MM.1S (cell line): Measurements from ENCODE around the gene IFNK.

ENCODE experiments used
- DNase-seq: peaks from one replicate; pipeline ENCODE4 v3.0.0-alpha.2; 2015
- H2AFZ ChIP-seq: fragments of 300-600 bp; sonication (generic); 2 replicates; pipeline ENCODE4 v1.6.0; 2016; ENCODE audit warnings: antibody characterized with exemption, low read length
- H3F3A ChIP-seq: fragments of 300-600 bp; sonication (generic); 2 replicates; pipeline ENCODE4 v1.6.1; 2016; ENCODE audit warnings: mild to moderate bottlenecking, antibody characterized with exemption, low read length, moderate library complexity, mixed read lengths; ENCODE audit not compliant: insufficient read depth
- H3K27ac ChIP-seq: fragments of 300-600 bp; sonication (generic); 2 replicates; pipeline ENCODE4 v1.5.1; 2016; ENCODE audit warnings: mild to moderate bottlenecking, low read length
- H3K27me3 ChIP-seq: fragments of 300-600 bp; sonication (generic); replicated peaks from 2 replicates; pipeline ENCODE4 v1.6.0; 2016; ENCODE audit warnings: low read length; ENCODE audit not compliant: insufficient read depth
- H3K36me3 ChIP-seq: fragments of 300-600 bp; sonication (generic); replicated peaks from 2 replicates; pipeline ENCODE4 v1.6.1; 2016; ENCODE audit warnings: mild to moderate bottlenecking, low read length, mixed read lengths; ENCODE audit not compliant: insufficient read depth
- H3K4me1 ChIP-seq: fragments of 300-600 bp; sonication (generic); 2 replicates; pipeline ENCODE4 v1.6.1; 2016; ENCODE audit warnings: low read length, mixed read lengths
- H3K4me2 ChIP-seq: fragments of 300-600 bp; sonication (generic); 2 replicates; pipeline ENCODE4 v1.6.0; 2016; ENCODE audit warnings: low read depth, low read length
- H3K4me3 ChIP-seq: fragments of 300-600 bp; sonication (generic); 2 replicates; pipeline ENCODE4 v1.5.1; 2016; ENCODE audit warnings: low read length, mixed read lengths
- H3K79me2 ChIP-seq: fragments of 300-600 bp; sonication (generic); 2 replicates; pipeline ENCODE4 v1.6.1; 2016; ENCODE audit warnings: mixed run types, low read length, mixed read lengths
- H3K9ac ChIP-seq: fragments of 300-600 bp; sonication (generic); 2 replicates; pipeline ENCODE4 v1.6.1; 2016; ENCODE audit warnings: low read length, mixed read lengths
- H3K9me2 ChIP-seq: fragments of 300-600 bp; sonication (generic); replicated peaks from 2 replicates; pipeline ENCODE4 v1.6.1; 2016; ENCODE audit warnings: mild to moderate bottlenecking, low read length, mixed read lengths; ENCODE audit not compliant: insufficient read depth
- H3K9me3 ChIP-seq: fragments of 300-600 bp; sonication (generic); replicated peaks from 2 replicates; pipeline ENCODE4 v1.6.1; 2016; ENCODE audit warnings: mild to moderate bottlenecking, low read length, mixed read lengths; ENCODE audit not compliant: insufficient read depth
- H4K20me1 ChIP-seq: fragments of 300-600 bp; sonication (generic); 2 replicates; pipeline ENCODE4 v1.6.1; 2016; ENCODE audit warnings: mild to moderate bottlenecking, low read length, moderate library complexity, mixed read lengths; ENCODE audit not compliant: insufficient read depth
- EZH2 ChIP-seq: fragments of 300-600 bp; sonication (generic); optimal IDR thresholded peaks from 2 replicates; pipeline ENCODE3; 2017; ENCODE audit warnings: low read depth, mild to moderate bottlenecking, antibody characterized with exemption, low read length, mixed read lengths
- EZH2phosphoT487 ChIP-seq: fragments of 300-600 bp; sonication (generic); IDR thresholded peaks from 2 replicates; pipeline ENCODE4 v1.6.1; 2018; ENCODE audit warnings: antibody characterized with exemption, low read length
- TF ChIP-seq, protein P1 (sequence below): fragments of 300-600 bp; sonication (generic); IDR thresholded peaks from 2 replicates; pipeline ENCODE4 v1.5.1; 2016; ENCODE audit warnings: antibody characterized with exemption, low read length, mixed read lengths

Gene IFNK

GRCh38 chr9:27514551-27514950 is 9.5 kb upstream of the IFNK start:
- Histone ChIP-seq H3K27me3 (no peaks in the 10 kb centered on the region), H4K20me1 (no peaks in the 10 kb centered on the region), H3K4me2 (no peak overlapping the region), H3F3A (no peaks in the 10 kb centered on the region), H3K9ac (no peak overlapping the region), H3K4me1 (no peaks in the 10 kb centered on the region), H3K4me3 (no peak overlapping the region), H3K9me3 (no peaks in the 10 kb centered on the region), H3K79me2 (no peaks in the 10 kb centered on the region), H3K27ac (no peak overlapping the region), H3K9me2 (no peaks in the 10 kb centered on the region), H3K36me3 (no peaks in the 10 kb centered on the region), H2AFZ (no peak overlapping the region)
- TF ChIP-seq, protein P1, sequence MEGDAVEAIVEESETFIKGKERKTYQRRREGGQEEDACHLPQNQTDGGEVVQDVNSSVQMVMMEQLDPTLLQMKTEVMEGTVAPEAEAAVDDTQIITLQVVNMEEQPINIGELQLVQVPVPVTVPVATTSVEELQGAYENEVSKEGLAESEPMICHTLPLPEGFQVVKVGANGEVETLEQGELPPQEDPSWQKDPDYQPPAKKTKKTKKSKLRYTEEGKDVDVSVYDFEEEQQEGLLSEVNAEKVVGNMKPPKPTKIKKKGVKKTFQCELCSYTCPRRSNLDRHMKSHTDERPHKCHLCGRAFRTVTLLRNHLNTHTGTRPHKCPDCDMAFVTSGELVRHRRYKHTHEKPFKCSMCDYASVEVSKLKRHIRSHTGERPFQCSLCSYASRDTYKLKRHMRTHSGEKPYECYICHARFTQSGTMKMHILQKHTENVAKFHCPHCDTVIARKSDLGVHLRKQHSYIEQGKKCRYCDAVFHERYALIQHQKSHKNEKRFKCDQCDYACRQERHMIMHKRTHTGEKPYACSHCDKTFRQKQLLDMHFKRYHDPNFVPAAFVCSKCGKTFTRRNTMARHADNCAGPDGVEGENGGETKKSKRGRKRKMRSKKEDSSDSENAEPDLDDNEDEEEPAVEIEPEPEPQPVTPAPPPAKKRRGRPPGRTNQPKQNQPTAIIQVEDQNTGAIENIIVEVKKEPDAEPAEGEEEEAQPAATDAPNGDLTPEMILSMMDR = no peak
- TF ChIP-seq EZH2phosphoT487 (no peak), EZH2 (no peak)
- no peak for DNase-seq

GRCh38 chr9:27518006-27518405 is 6.1 kb upstream of the IFNK start:
- no peak for DNase-seq
- Histone ChIP-seq H3K9me3 (no peaks in the 10 kb centered on the region), H3K36me3 (no peaks in the 10 kb centered on the region), H3K27ac (no peak overlapping the region), H3K9me2 (no peaks in the 10 kb centered on the region), H3F3A (no peaks in the 10 kb centered on the region), H3K27me3 (no peaks in the 10 kb centered on the region), H3K79me2 (no peaks in the 10 kb centered on the region), H2AFZ (no peak overlapping the region), H3K9ac (no peak overlapping the region), H3K4me3 (no peak overlapping the region), H3K4me1 (no peaks in the 10 kb centered on the region), H4K20me1 (no peaks in the 10 kb centered on the region), H3K4me2 (no peak overlapping the region)
- TF ChIP-seq, protein P1 = no peak
- no peak for TF ChIP-seq EZH2phosphoT487
- TF ChIP-seq EZH2 = no peak

DNA sequence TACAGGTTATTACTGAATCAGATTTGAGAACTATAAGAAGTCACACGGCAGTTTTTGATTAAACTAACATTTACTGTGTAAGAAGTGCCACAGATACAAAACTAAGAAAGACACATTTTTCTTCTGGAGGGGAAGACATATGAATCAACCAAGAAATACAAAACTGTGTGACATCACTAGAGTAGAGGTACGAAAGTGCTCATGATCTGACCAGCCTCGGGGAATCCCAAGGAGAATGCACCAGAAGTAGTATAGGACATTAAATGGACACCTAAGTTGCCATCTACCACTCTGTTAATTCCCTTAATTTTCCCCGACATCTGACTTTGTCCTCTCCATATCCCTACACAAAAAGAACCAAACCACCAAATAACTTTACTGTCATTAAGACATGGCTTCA is 5.3 kb upstream of the IFNK start:
- no peak overlapping the region for H3K27ac ChIP-seq
- H3K4me2 ChIP-seq = no peak overlapping the region
- H3K79me2 ChIP-seq = no peaks in the 10 kb centered on the region

More for the DNA sequence above, 5.3 kb upstream of the IFNK start:
- Histone ChIP-seq H3K4me3 (no peak overlapping the region), H3F3A (no peaks in the 10 kb centered on the region), H3K9me2 (no peaks in the 10 kb centered on the region), H3K9me3 (no peaks in the 10 kb centered on the region), H3K4me1 (no peaks in the 10 kb centered on the region), H3K36me3 (no peaks in the 10 kb centered on the region), H4K20me1 (no peaks in the 10 kb centered on the region), H2AFZ (no peak overlapping the region), H3K9ac (no peak overlapping the region), H3K27me3 (no peaks in the 10 kb centered on the region)
- no peak for TF ChIP-seq EZH2phosphoT487
- no peak for TF ChIP-seq EZH2
- TF ChIP-seq, protein P1 = no peak
- no peak for DNase-seq
